GM10266 (cell line): ENCODE results near the gene TENM4.

ENCODE experiments used
- DNase-seq: peaks from one replicate; pipeline ENCODE4 v3.0.0; 2012; ENCODE audit errors: extremely low spot score
- TF ChIP-seq, protein P1 (sequence below): IDR thresholded peaks from 2 replicates; pipeline ENCODE4 v1.5.1; 2012; ENCODE audit warnings: mild to moderate bottlenecking, low read depth; ENCODE audit not compliant: control insufficient read depth, insufficient read depth; ENCODE audit errors: missing control alignments

Gene TENM4

DNA sequence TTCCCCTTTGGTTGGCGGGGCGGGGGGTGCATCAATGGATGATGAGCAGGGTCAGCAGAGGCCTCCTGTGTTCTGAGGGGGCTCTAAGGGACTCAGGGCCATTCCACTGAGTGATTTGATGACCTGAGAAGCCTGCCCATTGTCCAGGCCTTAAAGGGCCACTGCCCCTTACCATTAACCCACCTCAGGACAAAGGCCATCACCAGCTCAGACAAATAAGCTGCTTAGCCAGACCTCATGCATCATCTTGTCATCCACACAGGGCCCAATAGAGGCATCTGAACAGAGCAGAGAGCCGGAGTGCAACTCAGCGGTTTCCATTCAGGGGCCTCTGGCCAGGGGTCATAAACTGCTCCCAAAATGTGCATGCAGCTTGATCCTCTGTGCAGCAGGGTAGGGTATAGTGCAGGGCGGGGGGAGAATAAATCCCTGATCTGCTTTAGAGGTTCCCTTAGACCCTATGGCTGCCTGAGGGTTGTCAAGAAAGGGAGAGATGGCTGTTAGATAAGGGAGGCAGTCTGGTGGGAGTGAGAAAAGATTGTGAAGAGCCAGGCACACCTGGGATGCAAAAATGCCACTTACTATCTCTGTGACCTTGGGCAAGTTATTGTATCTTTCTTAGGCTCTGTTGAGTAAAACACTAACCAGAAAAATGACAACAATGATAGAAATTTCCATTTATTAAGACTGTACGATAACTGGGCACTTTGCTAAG lies 490.7 kb downstream of the TENM4 start:
- TF ChIP-seq, protein P1, sequence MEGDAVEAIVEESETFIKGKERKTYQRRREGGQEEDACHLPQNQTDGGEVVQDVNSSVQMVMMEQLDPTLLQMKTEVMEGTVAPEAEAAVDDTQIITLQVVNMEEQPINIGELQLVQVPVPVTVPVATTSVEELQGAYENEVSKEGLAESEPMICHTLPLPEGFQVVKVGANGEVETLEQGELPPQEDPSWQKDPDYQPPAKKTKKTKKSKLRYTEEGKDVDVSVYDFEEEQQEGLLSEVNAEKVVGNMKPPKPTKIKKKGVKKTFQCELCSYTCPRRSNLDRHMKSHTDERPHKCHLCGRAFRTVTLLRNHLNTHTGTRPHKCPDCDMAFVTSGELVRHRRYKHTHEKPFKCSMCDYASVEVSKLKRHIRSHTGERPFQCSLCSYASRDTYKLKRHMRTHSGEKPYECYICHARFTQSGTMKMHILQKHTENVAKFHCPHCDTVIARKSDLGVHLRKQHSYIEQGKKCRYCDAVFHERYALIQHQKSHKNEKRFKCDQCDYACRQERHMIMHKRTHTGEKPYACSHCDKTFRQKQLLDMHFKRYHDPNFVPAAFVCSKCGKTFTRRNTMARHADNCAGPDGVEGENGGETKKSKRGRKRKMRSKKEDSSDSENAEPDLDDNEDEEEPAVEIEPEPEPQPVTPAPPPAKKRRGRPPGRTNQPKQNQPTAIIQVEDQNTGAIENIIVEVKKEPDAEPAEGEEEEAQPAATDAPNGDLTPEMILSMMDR, result no peak
- no peak for DNase-seq

- TF ChIP-seq, protein P1, result no peak
- no peak for DNase-seq
These were observed 493.6 kb downstream of the TENM4 start for GRCh38 chr11:78946945-78947902.

GRCh38 chr11:78943841-78944240 lies 497.0 kb downstream of the TENM4 start:
- DNase-seq, result no peak
- TF ChIP-seq, protein P1, result no peak

GRCh38 chr11:78943154-78943553 lies 497.7 kb downstream of the TENM4 start:
- TF ChIP-seq, protein P1, result no peak
- DNase-seq, result no peak

- DNase-seq, result no peak
- TF ChIP-seq, protein P1, result no peak
These were observed 499.5 kb downstream of the TENM4 start for GRCh38 chr11:78941226-78941851.

DNA sequence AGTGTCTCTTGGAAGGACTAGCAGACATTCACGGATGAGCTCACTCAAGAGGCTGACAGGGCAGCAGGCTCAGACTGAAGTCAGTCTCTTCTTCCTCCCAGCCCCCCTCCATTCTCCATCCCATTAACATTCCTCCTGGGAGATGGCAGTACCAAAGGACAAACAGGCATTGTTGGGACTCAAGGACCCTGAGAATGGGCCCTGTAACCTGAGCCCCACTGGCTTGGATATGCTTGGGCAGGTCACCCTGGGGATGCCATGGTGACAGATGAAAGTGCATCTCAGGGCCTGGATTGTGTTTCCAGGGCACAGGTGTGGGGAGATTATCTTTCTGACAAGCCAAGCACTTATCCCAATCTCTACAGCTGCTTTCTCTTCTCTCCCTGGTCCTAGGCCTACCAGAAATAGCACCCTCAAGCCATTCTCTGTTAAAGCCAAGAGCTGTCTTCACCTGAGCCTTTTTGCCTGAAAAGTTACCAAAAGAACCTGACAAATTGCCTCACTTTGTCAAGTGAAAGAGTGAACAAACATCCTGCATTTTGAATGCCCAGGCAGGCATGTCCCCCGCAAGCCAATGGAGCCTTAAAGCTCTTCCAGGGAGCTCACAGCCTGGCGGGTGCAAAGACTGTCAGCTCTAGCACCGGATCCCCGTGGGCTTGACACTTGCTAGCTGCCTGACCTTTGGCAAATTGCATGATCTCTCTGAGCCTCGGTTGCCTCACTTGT lies 500.2 kb downstream of the TENM4 start:
- DNase-seq, result no peak

More for the DNA sequence above, 500.2 kb downstream of the TENM4 start:
- TF ChIP-seq, protein P1, result no peak
